Measurements from ENCODE around the gene TEDDM1. TPM values are rescaled to one million over a fixed set of nuclear protein-coding genes. Genes with fewer than 3 reads are reported as not detected.

TEDDM1 gene
- polyA plus RNA-seq, 1 donor (not counting 4 experiments of a cell fraction or from before 2014, with no cell fraction given): not detected

GRCh38 chr1:182384387-182384960 is 16.0 kb downstream of the TEDDM1 start:
- no peak overlapping the region for H3K9ac ChIP-seq (ENCODE audit: control insufficient read depth, extremely low read depth, insufficient read depth, low read length)
- no peak for DNase-seq (ENCODE audit: low read depth, low spot score)
- no peak overlapping the region for H3K4me3 ChIP-seq (ENCODE audit: control insufficient read depth in 2 of 3, extremely low read depth in 1 of 3, insufficient read depth in 2 of 3, low read depth in 1 of 3, low read length in 3 of 3)
- H3K27me3 ChIP-seq (ENCODE audit: control insufficient read depth, extremely low read depth, insufficient read depth, low read length): no peaks in the 10 kb centered on the region
- FAIRE-seq: no peak
- H4K20me1 ChIP-seq (ENCODE audit: control insufficient read depth, extremely low read depth, insufficient read depth, low read length): peaks cover 6% of the 10 kb centered on the region
- peaks cover 38 to 39% of the 10 kb centered on the region in 2 experiments for H3K36me3 ChIP-seq (ENCODE audit: control insufficient read depth in 2 of 2, extremely low read depth in 1 of 2, insufficient read depth in 2 of 2, low read length in 2 of 2)
- H3K4me2 ChIP-seq (ENCODE audit: control insufficient read depth, extremely low read depth, insufficient read depth, low read depth, low read length): no peak overlapping the region
- H3K27ac ChIP-seq (ENCODE audit: control insufficient read depth, insufficient read depth, low read length): no peak overlapping the region
- H3K79me2 ChIP-seq (ENCODE audit: control insufficient read depth, insufficient read depth, low read length): peaks cover 20% of the 10 kb centered on the region
- dilution Hi-C loops (cut with MboI; ENCODE audit: extremely low pct_ligation_motif_present, low sequenced_read_pairs): no loop called here
- no peak overlapping the region for H2AFZ ChIP-seq (ENCODE audit: control insufficient read depth, low read length)
- no peaks in the 10 kb centered on the region for H3K9me3 ChIP-seq (ENCODE audit: control insufficient read depth, low read depth, low read length)
- H3K4me1 ChIP-seq (ENCODE audit: control insufficient read depth, extremely low read depth, insufficient read depth, low read length): peaks cover 7% of the 10 kb centered on the region
- no peaks in the 10 kb centered on the region for H3K9me1 ChIP-seq (ENCODE audit: control insufficient read depth, extremely low read depth, insufficient read depth, low read length)
- no peak for TF ChIP-seq CTCF (optimal IDR thresholded peaks at IDR 0.05 in 1 of 3, IDR thresholded peaks at IDR 0.05 in 1 of 3, conservative IDR thresholded peaks at IDR 0.05 in 1 of 3; ENCODE audit: extremely low read depth in 1 of 3, insufficient read depth in 2 of 3, low read length in 3 of 3)
- no peak for TF ChIP-seq EZH2 (IDR thresholded peaks at IDR 0.05; ENCODE audit: low read length)

- no peaks in the 10 kb centered on the region for H3K9me3 ChIP-seq (ENCODE audit: control insufficient read depth, low read depth, low read length)
- no peaks in the 10 kb centered on the region for H3K9me1 ChIP-seq (ENCODE audit: control insufficient read depth, extremely low read depth, insufficient read depth, low read length)
- H3K4me3 ChIP-seq (ENCODE audit: control insufficient read depth in 2 of 3, extremely low read depth in 1 of 3, insufficient read depth in 2 of 3, low read depth in 1 of 3, low read length in 3 of 3): no peak overlapping the region
- no peak for DNase-seq (ENCODE audit: low read depth, low spot score)
- TF ChIP-seq EZH2 (IDR thresholded peaks at IDR 0.05; ENCODE audit: low read length): no peak
- no peak for TF ChIP-seq CTCF (optimal IDR thresholded peaks at IDR 0.05 in 1 of 3, IDR thresholded peaks at IDR 0.05 in 1 of 3, conservative IDR thresholded peaks at IDR 0.05 in 1 of 3; ENCODE audit: extremely low read depth in 1 of 3, insufficient read depth in 2 of 3, low read length in 3 of 3)
- peaks cover 2% of the 10 kb centered on the region for H3K4me1 ChIP-seq (ENCODE audit: control insufficient read depth, extremely low read depth, insufficient read depth, low read length)
- peaks cover 38 to 39% of the 10 kb centered on the region in 2 experiments for H3K36me3 ChIP-seq (ENCODE audit: control insufficient read depth in 2 of 2, extremely low read depth in 1 of 2, insufficient read depth in 2 of 2, low read length in 2 of 2)
- FAIRE-seq: no peak
- H3K4me2 ChIP-seq (ENCODE audit: control insufficient read depth, extremely low read depth, insufficient read depth, low read depth, low read length): no peak overlapping the region
- H3K27ac ChIP-seq (ENCODE audit: control insufficient read depth, insufficient read depth, low read length): no peak overlapping the region
- no peaks in the 10 kb centered on the region for H3K27me3 ChIP-seq (ENCODE audit: control insufficient read depth, extremely low read depth, insufficient read depth, low read length)
- no peak overlapping the region for H2AFZ ChIP-seq (ENCODE audit: control insufficient read depth, low read length)
- peaks cover 3% of the 10 kb centered on the region for H4K20me1 ChIP-seq (ENCODE audit: control insufficient read depth, extremely low read depth, insufficient read depth, low read length)
- dilution Hi-C loops (cut with MboI; ENCODE audit: extremely low pct_ligation_motif_present, low sequenced_read_pairs): no loop called here
- H3K79me2 ChIP-seq (ENCODE audit: control insufficient read depth, insufficient read depth, low read length): peaks cover 15% of the 10 kb centered on the region
- H3K9ac ChIP-seq (ENCODE audit: control insufficient read depth, extremely low read depth, insufficient read depth, low read length): no peak overlapping the region
Observed at GRCh38 chr1:182383934-182384333, 16.5 kb downstream of the TEDDM1 start.
